ENCODE data around the gene TMEM150C.

Gene TMEM150C

GRCh38 chr4:82452026-82452425, 109.8 kb downstream of the TMEM150C start:
- peaks cover 86% of the 10 kb centered on the region for H3K36me3 ChIP-seq

GRCh38 chr4:82450966-82451755, 110.6 kb downstream of the TMEM150C start:
- Histone ChIP-seq H3K27ac (no peak overlapping the region), H3K27me3 (ENCODE audit: insufficient read depth, low read depth, severe bottlenecking) (no peaks in the 10 kb centered on the region), H3K4me3 (ENCODE audit: low read depth, low read length) (no peak overlapping the region), H3K36me3 (peaks cover 81% of the 10 kb centered on the region), H3K9me3 (ENCODE audit: severe bottlenecking) (no peaks in the 10 kb centered on the region)
- DNase-seq, result no peak
- no peak for TF ChIP-seq CTCF (IDR thresholded peaks at IDR 0.05; ENCODE audit: low read depth, low read length)

More at GRCh38 chr4:82452026-82452425, 109.8 kb downstream of the TMEM150C start:
- Histone ChIP-seq H3K27me3 (ENCODE audit: insufficient read depth, low read depth, severe bottlenecking) (no peaks in the 10 kb centered on the region), H3K27ac (no peak overlapping the region), H3K9me3 (ENCODE audit: severe bottlenecking) (no peaks in the 10 kb centered on the region), H3K4me3 (ENCODE audit: low read depth, low read length) (no peak overlapping the region)
- no peak for DNase-seq
- TF ChIP-seq CTCF (IDR thresholded peaks at IDR 0.05; ENCODE audit: low read depth, low read length), result no peak

- Histone ChIP-seq H3K27me3 (ENCODE audit: insufficient read depth, low read depth, severe bottlenecking) (no peaks in the 10 kb centered on the region), H3K27ac (no peak overlapping the region), H3K36me3 (peaks cover 65% of the 10 kb centered on the region), H3K9me3 (ENCODE audit: severe bottlenecking) (no peaks in the 10 kb centered on the region), H3K4me3 (ENCODE audit: low read depth, low read length) (no peak overlapping the region)
- TF ChIP-seq CTCF (IDR thresholded peaks at IDR 0.05; ENCODE audit: low read depth, low read length), result no peak
- DNase-seq, result no peak
These were observed 113.9 kb downstream of the TMEM150C start for GRCh38 chr4:82447886-82448285.

- no peak for DNase-seq
- Histone ChIP-seq H3K27me3 (ENCODE audit: insufficient read depth, low read depth, severe bottlenecking) (no peaks in the 10 kb centered on the region), H3K36me3 (peaks cover 56% of the 10 kb centered on the region), H3K27ac (no peak overlapping the region), H3K4me3 (ENCODE audit: low read depth, low read length) (no peak overlapping the region), H3K9me3 (ENCODE audit: severe bottlenecking) (no peaks in the 10 kb centered on the region)
- no peak for TF ChIP-seq CTCF (IDR thresholded peaks at IDR 0.05; ENCODE audit: low read depth, low read length)
These were observed 122.7 kb downstream of the TMEM150C start for GRCh38 chr4:82439088-82439487.

GRCh38 chr4:82437285-82438005, 124.3 kb downstream of the TMEM150C start:
- no peak for TF ChIP-seq CTCF (IDR thresholded peaks at IDR 0.05; ENCODE audit: low read depth, low read length)
- no peaks in the 10 kb centered on the region for H3K27me3 ChIP-seq (ENCODE audit: insufficient read depth, low read depth, severe bottlenecking)
- H3K36me3 ChIP-seq, result peaks cover 66% of the 10 kb centered on the region
- no peak for DNase-seq
- no peaks in the 10 kb centered on the region for H3K9me3 ChIP-seq (ENCODE audit: severe bottlenecking)
- no peak overlapping the region for H3K27ac ChIP-seq
- H3K4me3 ChIP-seq (ENCODE audit: low read depth, low read length), result no peak overlapping the region

Measured in WERI-Rb-1 (cell line).